NCI-H510A treated with DMSO at 0.1 percent for 48 hours (cell line): ENCODE data around the gene PRCP.
A peak's percentile ranks its signal among the peaks of the same experiment; 100 is the strongest.

Experiments used
- DNase-seq: peaks from one replicate; lab custom pipeline; 2025; lab: John Stamatoyannopoulos, UW

PRCP gene

DNA sequence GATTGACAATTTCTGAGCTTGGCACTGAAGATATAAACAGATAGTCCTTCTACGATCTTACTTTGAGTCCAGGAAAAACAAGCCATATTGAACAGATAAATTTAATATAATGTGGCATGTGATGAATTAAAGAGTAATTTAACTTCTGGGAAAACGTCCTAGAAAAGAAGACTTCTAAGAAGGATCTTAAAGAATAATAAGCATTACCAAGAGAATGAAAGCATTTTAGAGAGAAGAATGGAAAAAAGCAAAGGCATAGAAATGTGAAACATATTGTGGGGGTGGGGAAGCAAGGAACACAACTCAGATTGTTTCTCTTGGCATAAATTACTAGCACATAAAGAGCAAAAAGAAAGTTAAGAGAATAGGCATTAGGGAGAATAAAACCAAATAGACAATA is 6.7 kb upstream of the PRCP start:
- no peak for DNase-seq

DNA sequence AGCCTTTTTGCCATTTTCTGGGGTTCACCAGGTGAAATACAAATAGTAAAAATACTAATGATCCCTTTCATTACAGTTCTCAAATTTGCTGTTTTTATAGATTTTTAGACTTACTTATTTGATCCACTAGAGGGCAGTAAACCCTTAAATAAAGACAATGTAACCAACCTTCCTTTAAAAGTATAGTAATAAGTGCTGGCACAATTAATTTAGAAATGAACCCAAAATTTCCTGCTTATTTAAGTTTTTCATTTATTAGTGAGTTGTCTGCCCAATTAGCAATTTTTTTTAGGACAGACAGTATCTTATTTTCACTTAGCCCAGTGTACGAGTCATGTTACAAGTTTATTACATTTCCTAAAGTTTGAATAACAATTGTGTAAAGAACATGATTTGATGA is 6.0 kb upstream of the PRCP start:
- peak; percentile 51 for DNase-seq

DNA sequence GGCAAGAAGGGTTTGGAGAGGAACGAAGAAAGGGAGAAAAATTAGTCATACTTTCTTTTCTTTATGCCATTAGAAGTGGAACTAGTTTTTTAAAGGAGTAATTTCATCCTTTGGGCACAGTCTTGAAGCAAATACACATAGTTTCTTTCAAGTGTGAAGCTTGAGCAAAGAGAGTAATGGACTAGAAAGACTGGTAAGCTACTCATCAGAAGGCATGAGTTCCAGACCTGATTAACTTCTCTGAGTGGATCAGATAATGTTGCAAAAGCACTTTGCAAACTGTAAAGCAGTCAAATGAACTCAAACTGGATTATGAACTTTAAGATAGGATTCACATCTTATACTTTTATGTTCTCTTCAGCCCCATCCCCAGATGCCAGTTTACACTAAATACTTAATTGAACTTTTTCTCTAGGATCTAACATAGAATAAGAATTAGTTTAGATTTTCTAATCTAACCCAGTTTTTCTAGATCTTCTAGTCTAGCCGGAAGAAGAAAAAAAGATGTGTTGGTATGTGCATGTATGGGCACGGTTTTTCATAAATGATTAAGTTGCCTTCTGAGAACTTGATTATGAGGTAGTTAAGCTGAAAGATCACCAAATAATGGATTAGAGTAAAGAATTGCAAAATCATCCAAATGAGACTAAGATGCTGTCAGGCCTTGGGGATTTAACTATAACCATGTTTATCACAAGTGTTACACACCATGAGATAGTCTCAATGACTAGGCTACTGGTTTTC is 3.8 kb upstream of the PRCP start:
- no peak for DNase-seq

DNA sequence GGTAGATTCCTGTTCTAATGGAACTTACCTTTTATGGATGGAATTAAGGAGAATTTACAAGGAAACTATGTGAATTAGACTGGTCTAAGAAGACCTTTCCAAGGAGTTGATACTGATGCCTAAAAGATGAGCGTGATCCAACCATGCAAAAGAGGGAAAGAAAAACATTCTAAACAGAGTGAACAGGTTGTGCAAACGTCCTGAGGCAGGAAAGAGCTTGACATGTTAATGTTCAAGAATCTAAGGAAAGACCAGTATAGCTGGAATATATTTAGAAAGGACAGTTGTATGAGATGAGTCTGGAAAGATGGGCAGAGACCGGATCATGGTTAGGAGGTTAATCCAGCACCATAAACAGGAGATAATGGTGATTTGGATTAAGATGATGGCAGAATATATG is 2.6 kb upstream of the PRCP start:
- no peak for DNase-seq

DNA sequence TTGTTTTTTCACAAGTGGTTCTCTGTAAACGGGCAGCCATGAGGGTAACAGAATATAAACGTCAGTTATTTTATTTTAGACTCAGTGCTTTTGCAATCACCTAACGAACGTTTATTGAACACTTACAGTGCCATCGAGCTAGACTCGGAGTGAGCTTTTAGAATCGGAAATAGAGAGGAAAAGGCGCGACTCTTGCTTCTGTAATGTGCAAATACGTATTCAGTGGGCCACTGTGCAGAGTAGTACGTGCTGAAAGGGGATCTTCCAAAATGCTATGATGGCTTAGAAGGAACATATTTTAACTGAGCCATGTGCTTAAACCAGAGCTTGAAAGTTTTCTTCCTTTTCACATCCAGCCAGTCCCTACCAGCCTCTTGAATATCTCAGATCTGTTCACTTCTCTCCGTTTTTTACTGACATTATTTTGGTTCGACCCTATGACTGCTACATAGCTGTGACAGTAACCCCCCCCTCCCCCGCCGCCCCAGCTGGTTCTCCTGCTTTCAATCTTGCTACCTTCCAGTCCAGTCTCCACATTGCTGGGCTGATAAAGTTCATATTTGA is 1.8 kb upstream of the PRCP start:
- DNase-seq: no peak

DNA sequence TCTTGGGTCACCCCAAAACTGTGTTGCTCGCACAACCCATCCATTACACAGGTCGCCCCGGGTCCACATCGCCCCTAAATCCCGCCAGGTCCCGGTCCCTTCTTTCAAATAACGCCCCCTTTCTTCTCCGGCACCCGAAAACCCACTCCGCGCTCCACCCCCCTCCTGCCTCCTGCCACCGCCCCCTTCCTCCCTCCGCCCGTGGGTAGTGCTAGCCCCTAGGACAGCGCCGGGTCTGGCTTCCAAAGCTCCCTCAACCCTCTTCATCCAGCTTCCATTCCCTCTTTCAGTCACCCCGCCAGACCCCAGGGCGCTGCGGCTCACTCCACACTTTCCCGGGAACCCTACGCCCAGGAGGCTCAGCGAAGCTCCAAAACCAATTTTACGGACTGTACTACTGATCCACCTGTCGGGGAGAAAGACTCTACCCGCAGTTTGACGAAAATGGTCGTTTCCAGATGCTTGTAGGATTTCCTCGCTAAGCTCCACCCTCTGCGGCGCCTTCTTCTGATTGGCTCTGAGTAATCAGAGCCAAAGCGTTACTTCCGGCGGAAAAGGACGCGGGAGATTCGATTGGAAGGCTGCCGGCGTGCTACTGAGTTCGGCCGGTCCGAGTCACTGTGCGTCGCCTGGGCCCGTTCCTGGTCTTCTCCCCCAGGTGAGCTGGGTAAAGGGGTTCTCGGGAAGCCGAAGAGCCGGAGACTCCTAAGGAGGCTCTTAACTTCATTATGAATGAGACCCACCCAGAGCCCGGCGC is 1.1 kb upstream of the PRCP start, which contains the start of gene DDIAS:
TSS of gene DDIAS (plus strand) at position 572 of the 757 bp plus-strand sequence. CDS start 13,003 bp downstream, outside the sequence.
- peak; percentile 98 for DNase-seq

DNA sequence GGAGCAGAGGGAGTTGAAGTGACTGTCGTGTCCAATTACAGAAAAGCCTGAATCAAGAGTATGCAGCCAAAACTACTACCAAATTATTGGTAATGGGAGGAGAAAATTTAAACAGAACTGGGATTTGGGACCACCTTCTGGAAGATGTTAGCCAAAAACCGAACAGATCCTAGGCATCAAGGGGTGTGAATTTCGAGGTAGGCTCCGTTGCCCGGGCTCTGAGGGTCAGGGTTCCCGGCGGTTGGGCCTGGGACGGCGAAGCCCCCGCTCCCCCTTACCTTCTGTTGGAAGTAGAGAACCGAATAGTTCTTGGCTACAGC is 313 bp downstream of the PRCP start:
- DNase-seq: no peak

DNA sequence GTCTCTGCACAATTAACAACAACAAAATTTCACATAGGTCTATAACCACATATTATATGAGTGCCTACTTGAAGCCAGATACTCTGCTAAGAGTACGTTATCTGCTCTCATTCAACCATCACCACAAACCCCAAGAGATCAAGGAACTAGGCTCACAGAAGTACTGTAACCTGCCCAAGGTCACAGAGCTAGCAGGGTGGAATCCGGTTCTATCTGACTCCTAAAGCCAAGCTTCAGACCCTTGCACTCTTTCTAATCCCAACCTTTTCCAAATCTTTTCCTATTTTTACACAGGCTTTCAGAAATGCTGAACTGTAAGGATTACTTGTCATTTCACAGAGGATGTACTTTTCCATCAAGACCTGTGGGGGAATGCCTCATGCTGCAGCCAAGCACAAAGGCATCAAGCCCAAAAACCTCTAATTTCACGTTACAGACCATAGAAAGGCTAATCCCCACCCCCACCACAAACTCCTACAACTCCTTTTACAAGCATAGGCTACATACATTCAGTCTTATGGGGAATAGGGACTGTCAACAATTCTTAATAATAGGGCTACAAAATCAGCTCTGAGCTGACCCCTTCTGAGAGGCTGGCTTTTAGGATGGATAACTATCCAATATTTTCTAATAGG is 927 bp downstream of the PRCP start:
- no peak for DNase-seq

DNA sequence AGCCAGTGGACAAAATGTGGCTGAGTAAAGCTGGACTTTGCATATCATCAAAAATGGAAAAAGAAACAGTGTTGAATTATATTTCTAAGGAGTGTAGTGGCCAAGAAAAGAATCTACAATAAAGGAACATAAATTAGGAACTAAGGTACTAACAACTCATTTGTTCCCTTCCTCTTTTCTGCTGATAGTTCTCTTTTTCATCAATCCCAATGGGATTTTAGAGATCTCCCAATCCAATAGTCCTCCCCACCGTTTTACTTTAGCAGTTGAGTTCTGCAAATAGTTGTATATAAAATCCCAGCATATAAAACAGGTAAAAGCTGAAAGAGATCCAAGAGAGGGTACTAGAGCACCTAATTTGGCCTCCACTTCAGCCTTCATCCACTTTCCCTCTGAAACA is 2.0 kb downstream of the PRCP start:
- no peak for DNase-seq

DNA sequence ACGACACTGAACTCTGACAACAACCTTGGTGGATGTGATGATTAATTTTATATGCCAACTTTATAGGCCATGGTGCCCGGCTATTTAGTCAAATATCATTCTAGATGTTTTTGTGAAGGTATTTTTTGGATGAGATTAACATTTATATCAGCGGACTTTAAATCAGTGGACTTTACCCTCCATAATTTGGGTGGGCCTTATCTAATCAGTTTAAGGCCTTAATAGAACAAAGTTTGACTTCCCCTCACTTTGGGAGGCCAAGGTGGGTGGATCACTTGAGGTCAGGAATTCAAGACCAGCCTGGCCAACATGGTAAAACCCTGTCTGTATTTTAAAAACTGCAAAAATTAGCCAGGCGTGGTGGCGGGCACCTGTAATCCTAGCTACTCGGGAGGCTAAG is 4.0 kb downstream of the PRCP start:
- no peak for DNase-seq

DNA sequence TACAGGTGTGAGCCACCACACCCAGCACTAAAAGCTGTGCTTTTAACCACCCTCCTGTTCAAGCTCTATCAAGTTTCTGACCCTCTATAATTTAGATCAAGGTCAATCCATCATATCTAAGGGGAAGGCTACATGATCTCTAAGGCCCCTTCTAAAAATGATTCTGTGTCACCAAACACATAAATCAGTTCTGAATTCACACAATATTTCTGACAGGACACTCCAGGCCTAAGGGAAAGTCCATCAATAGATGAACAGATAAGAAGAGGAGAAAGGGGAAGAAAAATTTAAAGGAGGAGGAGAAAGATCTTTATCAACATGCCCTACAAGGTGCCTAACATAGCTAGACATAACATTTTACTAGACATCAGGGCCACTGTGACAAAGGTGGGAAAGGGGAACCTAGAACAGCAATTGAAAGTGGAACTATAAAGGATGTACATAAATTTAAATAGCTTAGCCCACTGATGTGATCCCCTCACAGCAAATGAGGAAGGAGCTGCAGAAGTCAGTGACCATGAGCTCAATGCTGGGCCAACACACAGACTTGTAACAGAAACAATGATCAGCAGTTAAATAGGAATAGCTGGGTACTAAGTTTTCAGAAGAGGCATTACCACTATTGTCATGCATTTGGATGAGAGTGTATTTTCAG is 4.7 kb downstream of the PRCP start:
- no peak for DNase-seq

DNA sequence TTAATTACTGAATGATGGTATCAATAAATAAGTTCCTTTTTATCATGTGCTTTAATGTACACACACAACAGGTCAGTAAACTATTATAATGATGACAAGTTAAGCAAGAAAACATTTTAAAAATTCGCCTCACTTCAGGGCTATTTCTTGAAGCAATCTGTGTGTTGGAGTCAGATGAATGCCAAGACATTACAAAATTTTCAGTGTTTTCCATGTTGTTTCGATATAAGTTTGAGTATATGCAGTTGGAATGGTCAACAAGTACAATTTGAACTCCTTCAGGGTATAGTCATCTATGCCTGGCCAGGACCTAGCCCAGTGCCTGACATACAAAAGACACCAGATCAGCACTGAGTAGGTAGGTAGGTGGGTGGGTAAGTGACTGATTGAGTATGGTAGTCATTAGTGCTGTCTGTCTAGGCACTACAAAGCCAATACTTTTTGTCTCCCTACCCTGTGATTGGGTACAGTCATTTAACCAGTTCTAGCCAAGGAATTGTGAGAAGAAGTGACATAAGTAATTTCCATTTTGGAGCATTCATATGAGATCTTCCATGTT is 7.5 kb downstream of the PRCP start:
- DNase-seq: no peak

DNA sequence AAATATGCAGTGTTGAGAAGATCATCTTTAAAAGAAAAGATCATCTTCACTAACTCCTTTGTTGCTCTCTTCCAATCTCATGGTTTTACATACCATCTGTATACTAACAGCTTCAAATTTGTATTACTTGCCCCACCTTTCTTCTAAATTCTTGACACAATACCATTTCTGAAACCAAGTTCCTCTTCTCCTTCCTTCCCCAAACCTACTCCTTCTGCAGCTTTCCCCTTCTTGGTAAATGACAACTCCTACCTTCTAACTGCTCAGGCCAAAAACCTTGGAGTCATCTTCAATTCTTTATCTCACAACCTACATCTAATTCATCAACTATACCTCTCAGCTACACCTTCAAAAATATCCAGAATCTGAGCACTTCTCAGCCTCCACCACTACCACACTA is 9.3 kb downstream of the PRCP start:
- no peak for DNase-seq

DNA sequence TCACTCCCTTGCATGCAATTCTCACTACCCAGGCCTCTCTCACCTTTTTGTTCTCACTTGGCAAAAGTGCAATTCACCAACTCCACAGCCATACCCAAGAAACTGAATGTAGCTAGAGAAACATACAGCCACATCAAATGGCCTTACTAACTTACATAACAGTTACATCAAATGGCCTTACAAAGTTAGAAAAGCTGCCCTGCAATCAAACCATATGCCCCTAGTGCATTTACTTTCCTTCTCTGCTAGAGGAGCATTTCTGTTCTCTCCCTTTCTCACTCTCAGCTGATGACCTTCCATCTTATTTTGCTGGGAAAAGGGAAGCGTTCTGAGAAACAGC is 10.3 kb downstream of the PRCP start:
- no peak for DNase-seq

DNA sequence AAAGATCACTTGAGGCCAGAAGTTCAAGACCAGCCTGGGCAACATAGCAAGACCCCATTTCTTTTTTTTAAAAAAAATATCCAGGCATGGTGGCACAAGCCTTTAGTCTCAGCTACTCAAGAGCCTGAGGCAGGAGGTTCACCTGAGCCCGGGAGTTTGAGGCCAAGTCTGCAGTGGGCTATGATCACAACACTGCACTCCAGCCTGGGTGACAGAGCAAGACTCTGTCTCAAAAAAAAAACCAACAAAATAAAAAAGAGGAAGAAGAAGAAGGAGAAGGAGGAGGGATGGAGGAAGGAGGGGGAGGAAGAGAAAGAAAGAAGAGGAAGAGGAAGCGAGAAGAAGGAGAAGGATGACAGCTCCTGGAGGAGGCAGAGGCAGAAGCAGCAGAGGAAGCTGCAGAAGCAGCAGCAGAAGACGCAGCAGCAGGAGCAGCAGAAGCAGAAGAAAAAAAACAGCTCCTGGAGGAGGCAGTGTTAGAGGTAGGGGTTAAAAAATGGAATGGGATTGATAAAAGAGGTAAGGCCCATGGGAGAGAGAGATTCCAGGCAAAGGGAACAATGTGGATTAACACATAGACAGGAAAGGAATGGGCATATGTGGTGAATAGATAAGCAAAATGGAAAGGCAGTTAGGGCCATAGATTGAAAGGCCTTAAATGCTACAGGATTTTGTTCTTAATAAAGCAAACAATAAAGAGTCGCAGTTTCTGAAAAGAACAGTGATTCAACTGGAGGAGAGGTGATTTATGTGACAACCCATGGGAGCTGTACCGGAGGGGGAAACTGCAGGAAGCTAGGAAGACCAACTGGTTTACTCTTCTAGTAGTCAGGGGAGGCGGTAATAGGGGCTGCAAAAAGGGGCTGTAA is 10.9 kb downstream of the PRCP start:
- no peak for DNase-seq

DNA sequence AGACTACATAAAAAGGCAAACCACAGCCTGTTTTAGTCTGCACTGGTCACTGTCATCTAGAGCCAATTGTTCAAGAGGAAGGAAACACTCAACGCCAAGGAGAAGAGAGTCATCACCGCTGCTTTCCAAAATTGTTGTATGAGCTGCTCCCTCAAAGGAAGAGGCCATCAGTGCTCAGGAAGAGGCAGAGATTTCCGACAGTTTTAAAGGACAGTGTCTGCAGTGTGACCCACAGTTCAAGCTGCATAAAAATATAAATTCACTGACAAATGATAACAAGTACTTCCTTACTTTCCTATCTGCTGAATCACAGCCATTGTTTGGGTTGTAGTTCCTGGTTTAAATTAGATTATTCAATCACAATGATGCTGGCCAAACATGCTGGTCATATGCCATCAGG is 16.4 kb downstream of the PRCP start:
- no peak for DNase-seq

DNA sequence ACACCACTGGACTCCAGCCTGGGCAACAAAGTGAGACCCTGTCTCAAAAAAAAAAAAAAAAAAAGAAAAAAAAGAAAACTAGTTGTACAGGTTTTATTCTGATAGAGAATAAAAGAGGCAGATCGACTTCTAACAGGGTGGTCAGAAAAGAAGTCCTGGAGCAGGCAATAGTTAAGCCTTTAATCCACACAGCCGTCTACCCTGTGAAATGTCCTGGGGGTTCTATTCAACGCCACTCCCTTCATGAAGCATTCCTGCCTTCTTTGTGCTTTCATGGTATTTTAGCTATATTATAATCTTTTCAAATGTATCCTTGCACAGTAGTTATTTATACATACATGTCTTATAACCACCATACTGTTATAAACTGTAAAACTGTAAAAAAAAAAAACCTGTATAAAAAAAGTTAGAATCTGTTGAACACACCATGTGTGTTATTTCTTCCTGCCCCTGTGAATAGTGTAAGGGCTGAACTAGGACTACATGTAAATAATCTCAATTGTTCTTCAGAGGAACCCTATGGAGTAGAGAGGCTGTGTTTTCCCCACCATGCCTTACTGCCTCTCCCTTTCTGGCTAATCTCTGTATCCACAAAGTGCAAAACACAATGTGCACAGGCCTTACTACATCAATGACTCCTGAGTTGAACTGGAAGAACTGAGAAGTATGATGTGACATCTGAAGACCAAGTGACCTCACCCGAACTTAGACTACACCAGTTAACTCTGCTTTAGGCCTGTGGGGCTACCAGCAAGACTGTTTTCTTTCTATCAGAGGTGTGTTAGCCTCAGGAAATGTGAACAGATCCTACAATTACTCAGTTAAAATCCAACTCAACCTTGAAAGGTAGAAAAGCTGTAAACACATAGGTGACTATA is 25.3 kb downstream of the PRCP start:
- DNase-seq: no peak

DNA sequence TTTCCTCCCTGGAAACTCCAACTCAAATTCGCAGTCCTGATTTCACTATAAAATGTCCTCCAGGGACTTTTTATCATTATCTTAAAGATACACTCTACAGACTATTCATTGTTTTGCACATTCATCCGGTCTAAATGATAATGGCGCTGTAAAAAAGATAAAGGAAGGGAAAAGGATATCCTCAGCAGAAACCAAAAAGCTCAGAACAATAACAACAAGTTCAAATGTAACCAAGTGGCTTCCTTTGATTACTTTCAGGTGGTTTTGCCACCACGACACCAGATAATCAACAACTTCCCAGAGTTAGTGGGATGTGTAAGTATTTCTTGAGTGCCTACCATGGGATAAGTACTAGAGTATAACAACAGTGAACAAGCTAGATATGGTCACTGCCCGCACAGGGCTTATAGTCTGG is 26.3 kb downstream of the PRCP start:
- no peak for DNase-seq

DNA sequence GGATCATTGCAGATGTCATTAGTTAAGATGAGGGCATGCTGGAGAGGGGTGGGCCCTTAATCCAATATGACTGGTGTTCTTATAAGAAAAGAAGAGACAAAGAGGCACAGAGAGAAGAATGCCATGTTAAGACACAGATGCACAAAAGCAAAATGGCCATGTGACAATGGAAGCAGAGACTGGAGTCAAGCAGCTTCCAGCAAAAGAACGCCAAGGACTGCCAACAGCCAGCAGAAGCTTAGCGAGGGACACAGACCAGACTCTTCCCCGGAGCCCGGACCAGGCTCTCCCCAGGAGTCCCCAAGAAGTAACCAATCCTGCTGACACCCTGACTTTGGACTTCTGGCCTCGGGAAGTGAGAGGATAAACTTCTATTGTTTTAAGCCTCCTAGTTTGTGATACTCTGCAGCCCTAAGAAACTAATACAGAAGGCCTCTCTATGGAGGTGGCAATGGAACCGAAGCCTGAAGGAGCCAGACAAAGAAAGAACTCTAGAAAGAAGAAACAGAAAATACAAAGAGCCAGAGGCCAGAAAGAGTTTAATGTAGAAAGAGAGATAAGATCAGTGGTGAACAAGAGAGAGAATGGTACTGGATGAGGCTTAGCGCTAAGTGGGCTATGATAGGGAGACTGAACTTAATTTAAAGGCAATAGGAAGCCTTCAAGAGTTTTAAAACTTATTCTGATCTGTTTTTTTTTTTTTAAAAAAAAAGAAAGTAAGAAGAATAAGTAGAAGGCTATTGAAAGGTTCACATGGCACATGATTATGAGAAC is 27.7 kb downstream of the PRCP start:
- no peak for DNase-seq
